ENCODE results near the gene TINAG. TPM values are rescaled to one million over a fixed set of nuclear protein-coding genes. Genes with fewer than 3 reads are reported as not detected.

The TINAG gene
- total and polyA plus RNA-seq, 12 donors, result not detected

- H3K4me3 ChIP-seq, result no peak overlapping the region
- no peaks in the 10 kb centered on the region for H3K27me3 ChIP-seq
- TF ChIP-seq POLR2A (IDR thresholded peaks at IDR 0.05) (no peak), CTCF (IDR thresholded peaks at IDR 0.05) (no peak)
- H3K4me1 ChIP-seq (replicated peaks in 1 of 2), result no peaks in the 10 kb centered on the region
- no peak overlapping the region for H3K27ac ChIP-seq
- no peaks in the 10 kb centered on the region for H3K9me3 ChIP-seq (replicated peaks in 1 of 3)
- no peaks in the 10 kb centered on the region for H3K36me3 ChIP-seq (replicated peaks in 1 of 2)
- DNase-seq, result peak in 2 of 7 donors; percentile 2 to 16
- intact Hi-C loops (cut with DNase I), result no loop called here
- WGBS, 4 donors, result 45 to 54% (median 53%) methylated on average over 3 of the region's 3 CpGs
These were observed 111.6 kb downstream of the TINAG start for GRCh38 chr6:54419885-54420284.

GRCh38 chr6:54426995-54427394, 118.8 kb downstream of the TINAG start:
- Histone ChIP-seq H3K9me3 (replicated peaks in 1 of 3) (no peaks in the 10 kb centered on the region), H3K36me3 (replicated peaks in 1 of 2) (no peaks in the 10 kb centered on the region), H3K4me1 (replicated peaks in 1 of 2) (no peaks in the 10 kb centered on the region), H3K4me3 (no peak overlapping the region), H3K27ac (no peak overlapping the region), H3K27me3 (no peaks in the 10 kb centered on the region)
- intact Hi-C loops (cut with DNase I), result no loop called here
- DNase-seq, result no peak
- no peak for TF ChIP-seq CTCF (IDR thresholded peaks at IDR 0.05)
- TF ChIP-seq POLR2A (IDR thresholded peaks at IDR 0.05), result no peak

GRCh38 chr6:54427396-54427937, 119.2 kb downstream of the TINAG start:
- TF ChIP-seq CTCF (IDR thresholded peaks at IDR 0.05), result no peak
- no peak for TF ChIP-seq POLR2A (IDR thresholded peaks at IDR 0.05)
- Histone ChIP-seq H3K27me3 (no peaks in the 10 kb centered on the region), H3K9me3 (replicated peaks in 1 of 3) (no peaks in the 10 kb centered on the region), H3K36me3 (replicated peaks in 1 of 2) (no peaks in the 10 kb centered on the region), H3K27ac (no peak overlapping the region), H3K4me3 (no peak overlapping the region), H3K4me1 (replicated peaks in 1 of 2) (no peaks in the 10 kb centered on the region)
- DNase-seq, result no peak
- intact Hi-C loops (cut with DNase I), result no loop called here
- WGBS, 4 donors, result 60 to 94% (median 63%) methylated on average over 1 of the region's 1 CpG

- Histone ChIP-seq H3K9me3 (replicated peaks in 1 of 3) (no peaks in the 10 kb centered on the region), H3K4me3 (no peak overlapping the region), H3K27ac (no peak overlapping the region), H3K4me1 (replicated peaks in 1 of 2) (no peaks in the 10 kb centered on the region), H3K27me3 (no peaks in the 10 kb centered on the region), H3K36me3 (replicated peaks in 1 of 2) (no peaks in the 10 kb centered on the region)
- WGBS, 4 donors, result 64 to 93% (median 76%) methylated on average over 1 of the region's 1 CpG
- DNase-seq, result no peak
- intact Hi-C loops (cut with DNase I), result no loop called here
- TF ChIP-seq CTCF (IDR thresholded peaks at IDR 0.05) (no peak), POLR2A (IDR thresholded peaks at IDR 0.05) (no peak)
These were observed 120.2 kb downstream of the TINAG start for GRCh38 chr6:54428431-54428830.

Data from adrenal gland (tissue), 12 donors.